Measurements from ENCODE around the gene FANCI.

FANCI gene

DNA sequence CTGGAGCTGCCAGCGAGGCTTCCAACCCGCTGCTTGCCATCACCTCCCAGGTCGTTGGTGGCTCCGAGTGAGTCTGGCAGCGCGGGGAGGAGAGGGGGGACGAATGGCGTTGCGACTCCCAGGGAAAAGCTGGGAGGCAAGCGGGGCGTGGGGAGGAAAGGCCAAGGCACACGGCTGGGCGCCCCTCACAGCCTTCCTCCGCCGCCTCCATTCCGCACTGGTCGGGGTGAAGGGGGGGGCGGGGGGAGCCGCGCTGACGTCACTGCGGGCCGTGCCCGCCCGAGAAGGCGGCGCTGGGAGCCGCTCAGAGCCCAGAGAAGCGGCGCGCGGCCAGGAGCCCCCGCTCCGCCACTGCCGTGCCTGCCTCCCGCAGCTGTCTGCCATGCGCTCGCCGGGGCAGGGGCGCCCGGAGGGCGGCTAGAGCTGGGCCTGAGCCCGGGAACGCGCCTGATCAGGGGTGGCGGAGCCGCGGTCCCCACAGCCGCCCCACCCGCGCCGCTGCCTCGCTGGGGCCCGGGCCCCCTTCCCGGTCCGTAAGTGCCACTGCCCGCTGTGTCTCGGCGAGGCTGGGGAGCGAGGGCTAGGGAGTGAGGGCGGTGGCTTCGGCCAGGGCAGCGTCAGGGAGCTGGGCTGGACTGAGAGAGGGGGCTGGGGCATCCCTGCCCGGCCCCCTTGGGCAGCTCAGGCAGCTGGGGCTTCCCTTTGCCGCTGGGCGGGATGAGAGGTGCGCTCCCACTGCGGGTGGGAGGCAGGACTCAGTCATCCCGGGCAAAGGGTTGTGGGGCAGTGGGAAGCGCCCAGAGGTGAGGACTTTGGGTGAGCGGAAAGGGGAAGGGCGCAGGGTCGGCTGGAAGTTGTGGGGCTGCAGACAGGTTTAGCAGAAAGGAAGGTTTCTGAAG lies 118.7 kb downstream of the FANCI start:
- DNase-seq, result no peak

DNA sequence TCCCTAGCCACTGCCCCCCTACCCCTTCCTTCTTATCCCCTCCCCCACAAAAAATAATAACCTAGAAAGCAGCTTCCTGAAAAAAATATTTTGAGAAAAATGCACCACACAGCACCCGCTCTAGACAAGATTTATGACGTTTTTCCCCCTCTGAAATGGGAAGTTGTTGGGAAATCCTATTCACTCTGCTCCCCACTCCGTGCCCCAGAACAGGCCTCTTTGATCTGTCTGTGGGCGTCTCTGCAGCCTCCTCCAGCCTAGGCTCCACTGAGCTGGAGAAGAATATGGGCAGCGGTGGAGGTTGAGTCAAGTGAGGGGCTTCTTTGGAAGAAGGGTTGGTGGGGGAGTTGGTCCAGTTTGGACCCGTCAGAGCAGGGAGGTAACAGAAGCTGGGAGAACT lies 119.4 kb downstream of the FANCI start:
- DNase-seq, result no peak

DNA sequence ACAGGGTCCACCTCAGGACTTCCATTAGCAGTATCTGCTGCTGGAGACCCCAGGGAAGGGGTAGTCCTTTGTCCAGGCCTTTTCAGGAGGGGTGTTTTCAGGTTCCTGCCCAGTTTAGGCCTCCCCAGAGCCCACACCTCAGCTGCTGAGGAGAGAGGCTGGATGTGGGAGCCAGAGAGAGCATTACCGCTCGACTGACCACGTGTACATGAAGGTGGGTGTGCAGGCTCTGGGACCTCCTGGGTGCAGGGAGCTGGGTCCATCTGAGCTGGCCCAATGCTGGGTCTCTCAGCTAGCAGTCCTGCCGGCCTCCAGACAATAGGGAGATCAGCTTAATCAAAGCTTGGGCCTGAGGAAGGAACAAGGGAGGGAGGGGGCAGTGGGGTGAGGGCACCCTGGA lies 120.0 kb downstream of the FANCI start:
- no peak for DNase-seq

- DNase-seq, result no peak
Observed at GRCh38 chr15:89364341-89364740, 120.6 kb downstream of the FANCI start.

- DNase-seq, result no peak
Observed at GRCh38 chr15:89364741-89365450, 121.1 kb downstream of the FANCI start.

GRCh38 chr15:89365462-89366065 lies 121.8 kb downstream of the FANCI start:
- DNase-seq, result no peak
